NCI-H1694 (cell line): Measurements from ENCODE around the gene C1orf116.

Experiments
- DNase-seq: peaks from one replicate; lab custom pipeline; 2025; lab: John Stamatoyannopoulos, UW

C1orf116 gene

GRCh38 chr1:207019661-207020060, 12.9 kb downstream of the C1orf116 start:
- DNase-seq, result no peak

- DNase-seq, result no peak
These were observed 13.4 kb downstream of the C1orf116 start for GRCh38 chr1:207019161-207019560.

GRCh38 chr1:207018707-207019106, 13.8 kb downstream of the C1orf116 start:
- DNase-seq, result no peak

GRCh38 chr1:207017615-207018559, 14.7 kb downstream of the C1orf116 start:
- DNase-seq, result no peak

GRCh38 chr1:207015791-207016190, 16.8 kb downstream of the C1orf116 start:
- DNase-seq, result no peak

- DNase-seq, result no peak
These were observed 17.8 kb downstream of the C1orf116 start for GRCh38 chr1:207014728-207015127.

GRCh38 chr1:207013321-207014085, 19.1 kb downstream of the C1orf116 start:
- no peak for DNase-seq

GRCh38 chr1:207010726-207011125, 21.8 kb downstream of the C1orf116 start:
- DNase-seq, result no peak

GRCh38 chr1:207009945-207010344, 22.6 kb downstream of the C1orf116 start:
- no peak for DNase-seq

- DNase-seq, result no peak
These were observed 23.2 kb downstream of the C1orf116 start for GRCh38 chr1:207009182-207009850.

GRCh38 chr1:207007352-207008033, 25.1 kb downstream of the C1orf116 start:
- no peak for DNase-seq

GRCh38 chr1:207006914-207007313, 25.6 kb downstream of the C1orf116 start:
- no peak for DNase-seq

- no peak for DNase-seq
These were observed 26.5 kb downstream of the C1orf116 start for GRCh38 chr1:207006083-207006482.

GRCh38 chr1:207004931-207005830, 27.4 kb downstream of the C1orf116 start:
- peak; percentile 6 for DNase-seq

GRCh38 chr1:207003210-207003609, 29.3 kb downstream of the C1orf116 start:
- no peak for DNase-seq

- no peak for DNase-seq
These were observed 29.8 kb downstream of the C1orf116 start for GRCh38 chr1:207002724-207003146.

- no peak for DNase-seq
These were observed 30.9 kb downstream of the C1orf116 start for GRCh38 chr1:207001492-207002245.

GRCh38 chr1:207000651-207001291, 31.8 kb downstream of the C1orf116 start:
- DNase-seq, result no peak

- DNase-seq, result no peak
These were observed 33.7 kb downstream of the C1orf116 start for GRCh38 chr1:206998816-206999215.
